Bronchial epithelial cell (primary cell): ENCODE results near the gene GATA6. TPM values are rescaled to one million over a fixed set of nuclear protein-coding genes. Genes with fewer than 3 reads are reported as not detected.

Source experiments
- DNase-seq: peaks from one replicate; pipeline ENCODE4 v3.0.0-alpha.2; 2010; ENCODE audit warnings: low read depth
- FAIRE-seq: peaks from 2 replicates; lab custom pipeline; 2011; peaks lifted over from hg19 to GRCh38; lab: Jason Lieb, UNC
- H3K27me3 ChIP-seq: 2 replicates; pipeline ENCODE4 v1.5.1; 2011; ENCODE audit warnings: low read length; ENCODE audit not compliant: control insufficient read depth, insufficient read depth
- H3K36me3 ChIP-seq: 2 replicates; pipeline ENCODE4 v1.5.1; 2011; ENCODE audit warnings: low read length; ENCODE audit not compliant: control insufficient read depth, insufficient read depth
- H3K4me3 ChIP-seq: 2 replicates; pipeline ENCODE4 v1.5.1; 2011; ENCODE audit warnings: mild to moderate bottlenecking, low read depth, low read length, control low read depth
- CTCF ChIP-seq: IDR thresholded peaks from 2 replicates; pipeline ENCODE4 v1.5.1; 2011; ENCODE audit warnings: mild to moderate bottlenecking, moderate library complexity, low read length, control low read depth, inconsistent platforms; ENCODE audit not compliant: insufficient read depth, severe bottlenecking
- total RNA-seq: library from RNA; depleted of rRNA; stranded (reverse); fragments of >200 nt; gene quantifications from 2 replicates; pipeline ENCODE4 v1.2.1, GENCODE V29; 2014

Gene GATA6
- total RNA-seq, 1 donor from 2014 or later = 2.9 TPM

GRCh38 chr18:22149710-22150109 lies 19.7 kb upstream of the GATA6 start:
- Histone ChIP-seq H3K36me3 (no peaks in the 10 kb centered on the region), H3K27me3 (peaks cover 2% of the 10 kb centered on the region), H3K4me3 (no peak overlapping the region)
- FAIRE-seq (no peak), DNase-seq (no peak)
- TF ChIP-seq CTCF = no peak

GRCh38 chr18:22152093-22152492 lies 17.3 kb upstream of the GATA6 start:
- H3K27me3 ChIP-seq = peaks cover 2% of the 10 kb centered on the region
- no peak for FAIRE-seq

GRCh38 chr18:22153428-22153827 lies 16.0 kb upstream of the GATA6 start:
- Histone ChIP-seq H3K27me3 (peaks cover 2% of the 10 kb centered on the region), H3K4me3 (no peak overlapping the region), H3K36me3 (no peaks in the 10 kb centered on the region)
- no peak for TF ChIP-seq CTCF
- DNase-seq (no peak), FAIRE-seq (no peak)

More at GRCh38 chr18:22152093-22152492, 17.3 kb upstream of the GATA6 start:
- H3K4me3 ChIP-seq = no peak overlapping the region
- DNase-seq = no peak
- no peak for TF ChIP-seq CTCF
- no peaks in the 10 kb centered on the region for H3K36me3 ChIP-seq

GRCh38 chr18:22155584-22155983 lies 13.8 kb upstream of the GATA6 start:
- TF ChIP-seq CTCF = no peak
- DNase-seq = no peak
- Histone ChIP-seq H3K4me3 (no peak overlapping the region), H3K27me3 (peaks cover 2% of the 10 kb centered on the region), H3K36me3 (no peaks in the 10 kb centered on the region)
- FAIRE-seq = no peak

- TF ChIP-seq CTCF = no peak
- FAIRE-seq = no peak
- Histone ChIP-seq H3K27me3 (peaks cover 9% of the 10 kb centered on the region), H3K36me3 (no peaks in the 10 kb centered on the region), H3K4me3 (no peak overlapping the region)
- no peak for DNase-seq
Measured at GRCh38 chr18:22159014-22159413, 10.4 kb upstream of the GATA6 start.

GRCh38 chr18:22161090-22161489 lies 8.3 kb upstream of the GATA6 start:
- FAIRE-seq (no peak), DNase-seq (no peak)
- TF ChIP-seq CTCF = no peak
- Histone ChIP-seq H3K27me3 (peaks cover 22% of the 10 kb centered on the region), H3K4me3 (no peak overlapping the region), H3K36me3 (no peaks in the 10 kb centered on the region)
